ENCODE measurements around the gene CYP2W1.

- no peak for TF ChIP-seq CTCF (IDR thresholded peaks at IDR 0.05; ENCODE audit: insufficient read depth, low read length)
- no peak for TF ChIP-seq REST (IDR thresholded peaks at IDR 0.05; ENCODE audit: insufficient replicate concordance, low read depth)
- TF ChIP-seq POLR2AphosphoS5 (IDR thresholded peaks at IDR 0.05; ENCODE audit: low read depth), result no peak
- no peak for TF ChIP-seq SPI1 (IDR thresholded peaks at IDR 0.05; ENCODE audit: borderline replicate concordance, low read depth)
- TF ChIP-seq GABPA (IDR thresholded peaks at IDR 0.05; ENCODE audit: low read depth), result no peak
These were observed 13.3 kb downstream of the CYP2W1 start for GRCh38 chr7:996079-996872.
